ENCODE data around the gene VSTM2L.

VSTM2L gene

DNA sequence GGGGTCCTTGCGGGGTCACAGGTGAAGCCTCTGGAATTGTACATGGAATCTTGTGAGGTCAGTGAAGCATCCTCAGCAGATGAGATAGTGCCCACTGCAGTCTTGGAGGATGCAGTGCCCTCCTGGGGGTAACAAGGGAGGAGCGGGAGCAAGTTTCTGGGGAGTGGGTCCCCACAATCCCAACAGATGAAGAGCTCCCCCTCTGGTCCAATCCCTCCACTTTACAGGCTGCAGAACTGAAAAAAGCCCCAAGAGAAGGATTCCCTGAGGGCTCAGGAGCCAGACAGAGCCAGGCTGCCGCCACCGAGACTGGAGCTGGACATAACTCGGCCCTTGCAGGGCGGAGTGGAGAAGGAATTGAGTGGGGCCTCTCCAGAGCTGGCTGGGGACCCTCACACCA is 77.9 kb downstream of the VSTM2L start:
- TF ChIP-seq, protein P1, sequence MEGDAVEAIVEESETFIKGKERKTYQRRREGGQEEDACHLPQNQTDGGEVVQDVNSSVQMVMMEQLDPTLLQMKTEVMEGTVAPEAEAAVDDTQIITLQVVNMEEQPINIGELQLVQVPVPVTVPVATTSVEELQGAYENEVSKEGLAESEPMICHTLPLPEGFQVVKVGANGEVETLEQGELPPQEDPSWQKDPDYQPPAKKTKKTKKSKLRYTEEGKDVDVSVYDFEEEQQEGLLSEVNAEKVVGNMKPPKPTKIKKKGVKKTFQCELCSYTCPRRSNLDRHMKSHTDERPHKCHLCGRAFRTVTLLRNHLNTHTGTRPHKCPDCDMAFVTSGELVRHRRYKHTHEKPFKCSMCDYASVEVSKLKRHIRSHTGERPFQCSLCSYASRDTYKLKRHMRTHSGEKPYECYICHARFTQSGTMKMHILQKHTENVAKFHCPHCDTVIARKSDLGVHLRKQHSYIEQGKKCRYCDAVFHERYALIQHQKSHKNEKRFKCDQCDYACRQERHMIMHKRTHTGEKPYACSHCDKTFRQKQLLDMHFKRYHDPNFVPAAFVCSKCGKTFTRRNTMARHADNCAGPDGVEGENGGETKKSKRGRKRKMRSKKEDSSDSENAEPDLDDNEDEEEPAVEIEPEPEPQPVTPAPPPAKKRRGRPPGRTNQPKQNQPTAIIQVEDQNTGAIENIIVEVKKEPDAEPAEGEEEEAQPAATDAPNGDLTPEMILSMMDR (IDR thresholded peaks at IDR 0.05; ENCODE audit: low read length, missing control alignments) = no peak
- DNase-seq (ENCODE audit: low read depth) = no peak
- no peak overlapping the region for H3K4me3 ChIP-seq (replicated peaks; ENCODE audit: low read depth, low read length)

DNA sequence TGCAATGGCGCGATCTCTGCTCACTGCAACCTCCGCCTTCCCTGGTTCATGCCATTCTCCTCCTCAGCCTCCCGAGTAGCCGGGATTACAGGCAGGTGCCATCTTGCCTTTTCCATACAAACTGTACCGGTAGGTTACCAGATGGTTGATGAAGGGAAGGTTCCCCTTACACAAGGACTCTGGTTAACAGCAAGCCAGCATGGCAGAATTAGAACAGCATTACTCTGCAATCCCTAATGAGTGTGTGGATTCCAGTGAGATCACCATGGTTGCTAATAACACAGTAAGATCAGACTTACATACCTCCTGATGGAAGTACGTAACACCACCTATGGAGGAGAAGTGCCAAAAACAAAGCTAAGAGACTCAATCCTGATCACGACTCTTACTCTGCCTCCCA is 78.6 kb downstream of the VSTM2L start:
- H3K4me3 ChIP-seq (replicated peaks; ENCODE audit: low read depth, low read length) = no peak overlapping the region
- no peak for DNase-seq (ENCODE audit: low read depth)
- TF ChIP-seq, protein P1 (IDR thresholded peaks at IDR 0.05; ENCODE audit: low read length, missing control alignments) = no peak

DNA sequence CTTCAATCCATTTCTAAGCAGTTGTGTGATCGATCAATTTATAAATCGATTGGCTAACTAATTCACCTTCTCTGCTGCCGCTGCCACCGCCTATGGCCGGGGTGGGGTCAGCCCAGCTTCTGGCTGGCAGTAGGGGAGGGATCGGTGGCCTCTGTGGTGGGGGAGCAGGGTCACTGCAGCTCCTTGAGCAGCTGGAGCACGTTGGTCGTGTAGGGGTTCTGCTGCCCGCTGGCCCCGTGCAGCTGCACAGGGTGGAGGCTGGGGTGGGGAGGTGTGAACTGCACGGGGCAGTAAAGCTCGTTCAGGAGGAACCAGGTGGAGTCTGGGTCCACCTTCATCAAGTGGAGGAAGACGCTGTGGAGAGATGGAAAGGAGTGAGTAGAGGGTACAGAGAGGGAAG is 80.4 kb downstream of the VSTM2L start:
- TF ChIP-seq, protein P1 (IDR thresholded peaks at IDR 0.05; ENCODE audit: low read length, missing control alignments) = no peak
- DNase-seq (ENCODE audit: low read depth) = no peak
- no peak overlapping the region for H3K4me3 ChIP-seq (replicated peaks; ENCODE audit: low read depth, low read length)

DNA sequence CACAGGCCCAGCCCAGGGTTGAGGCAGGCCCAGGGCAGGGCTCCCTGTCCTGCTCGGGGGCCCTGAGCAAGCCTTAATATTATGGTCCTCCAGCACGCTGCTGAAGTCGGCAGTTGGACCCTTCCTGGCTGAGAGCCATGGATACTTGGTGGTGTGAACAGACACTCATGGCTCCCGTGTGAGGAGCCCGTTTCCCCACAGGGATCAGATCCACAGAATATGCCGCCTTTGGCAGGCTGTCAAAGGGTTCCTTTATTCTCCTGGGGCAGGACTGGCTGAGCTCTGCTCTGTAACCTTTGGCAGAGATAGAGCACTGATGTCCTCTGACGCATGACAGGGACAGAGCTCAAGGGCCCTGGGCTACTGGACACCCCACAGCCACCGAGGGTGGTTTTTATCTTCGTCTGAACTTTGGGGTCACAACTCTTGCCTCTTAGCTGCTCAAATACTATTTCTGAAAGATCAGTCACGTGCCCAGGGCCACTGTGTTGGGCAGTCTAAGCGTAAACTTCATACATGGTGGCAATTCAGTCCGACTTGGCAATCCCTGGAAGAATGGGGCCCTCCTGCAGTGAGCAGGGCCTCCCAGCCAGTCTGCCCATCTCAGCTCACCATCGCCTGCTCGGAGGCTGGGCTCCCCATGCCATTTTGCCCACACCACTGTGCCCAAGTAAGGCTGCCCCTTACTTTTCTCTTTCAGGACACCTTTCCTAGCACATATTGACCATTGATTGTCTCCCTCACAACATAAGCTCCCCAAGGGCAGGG is 81.3 kb downstream of the VSTM2L start:
- DNase-seq (ENCODE audit: low read depth) = no peak
- TF ChIP-seq, protein P1 (IDR thresholded peaks at IDR 0.05; ENCODE audit: low read length, missing control alignments) = no peak
- no peak overlapping the region for H3K4me3 ChIP-seq (replicated peaks; ENCODE audit: low read depth, low read length)

DNA sequence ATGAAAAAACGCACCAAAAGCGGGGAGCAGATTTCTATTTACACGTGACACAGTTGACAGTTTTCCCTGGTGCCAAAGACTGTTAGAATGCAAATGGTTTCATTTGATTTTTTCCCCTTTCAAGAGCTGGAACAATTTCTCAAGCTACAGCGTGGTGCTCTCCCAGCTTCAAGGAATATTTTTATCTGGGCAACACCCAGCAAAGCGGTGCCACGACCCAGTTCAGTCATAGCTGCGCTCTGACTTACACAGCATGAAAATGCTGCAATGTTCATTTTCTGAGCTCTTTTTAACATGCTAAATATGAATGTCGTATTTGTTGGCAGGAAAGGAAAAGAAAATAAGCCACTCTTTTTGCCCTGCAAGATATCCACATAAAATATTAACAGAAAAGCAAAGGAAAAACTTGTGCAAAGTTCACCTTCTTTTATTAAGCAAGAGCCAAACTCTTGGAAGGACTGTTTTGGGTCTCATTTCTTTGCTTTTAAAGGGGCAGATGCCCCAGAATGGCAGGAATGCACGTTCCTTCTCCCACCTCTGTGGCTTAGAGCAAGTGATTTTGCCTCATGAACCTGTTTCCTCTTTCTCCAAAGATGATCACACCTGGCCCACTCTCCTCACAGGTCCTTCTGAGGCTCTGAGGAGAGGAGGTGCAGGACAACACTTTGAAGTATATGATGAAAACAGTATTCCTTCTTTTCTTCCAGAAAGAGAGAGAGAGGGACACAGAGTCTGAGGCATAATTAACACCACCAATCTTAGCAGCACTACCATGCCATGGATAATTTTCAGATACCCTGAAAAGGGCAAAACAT is 83.3 kb downstream of the VSTM2L start:
- no peak for DNase-seq (ENCODE audit: low read depth)
- TF ChIP-seq, protein P1 (IDR thresholded peaks at IDR 0.05; ENCODE audit: low read length, missing control alignments) = no peak
- H3K4me3 ChIP-seq (replicated peaks; ENCODE audit: low read depth, low read length) = no peak overlapping the region

DNA sequence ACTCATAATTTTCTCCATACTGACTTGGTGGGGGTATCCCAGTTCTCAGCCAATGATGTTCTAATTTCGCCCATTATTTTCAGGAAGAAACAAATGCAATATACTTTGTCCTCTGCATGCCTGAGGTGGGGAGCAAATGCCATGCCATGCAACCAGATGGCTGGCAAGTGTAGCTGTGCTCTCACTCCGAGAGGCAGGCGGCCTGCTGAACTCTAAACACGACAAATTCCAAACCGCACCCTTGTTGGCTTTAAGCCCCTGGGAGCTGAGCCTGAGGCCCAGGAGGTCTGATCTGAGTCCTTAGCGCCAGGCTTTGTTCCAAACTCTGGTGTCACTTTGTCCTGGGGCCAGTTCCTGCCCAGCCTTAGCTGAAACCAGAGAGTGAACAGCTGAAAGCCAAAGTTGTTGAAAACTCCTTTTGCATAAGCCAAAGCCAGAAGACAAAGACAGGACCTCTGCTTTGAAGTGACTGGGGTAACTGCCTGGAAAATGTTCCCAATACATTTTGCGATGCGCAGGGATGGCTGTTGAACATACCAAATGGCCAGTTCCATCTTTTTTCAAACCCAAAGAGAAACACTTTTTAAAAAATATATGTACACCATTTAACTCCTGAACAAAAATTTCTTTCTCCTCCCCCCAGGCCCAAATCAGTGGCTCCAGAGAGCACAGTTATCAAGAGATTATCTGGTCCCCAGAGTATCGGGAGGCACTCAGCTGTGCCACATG is 84.1 kb downstream of the VSTM2L start:
- no peak overlapping the region for H3K4me3 ChIP-seq (replicated peaks; ENCODE audit: low read depth, low read length)
- peak; percentile 13 for DNase-seq (ENCODE audit: low read depth)
- TF ChIP-seq, protein P1 (IDR thresholded peaks at IDR 0.05; ENCODE audit: low read length, missing control alignments) = no peak
